PC-3 (cell line): Measurements from ENCODE around the gene EFNA5.
"Not testable (repeated sequence)": the region's sequence is repeated elsewhere in the genome, so short reads cannot be mapped to it uniquely, and the experiment has no call there.

Source experiments
- CTCF ChIP-seq: fragments of 300-600 bp; sonication (generic); conservative IDR thresholded peaks from 2 replicates; pipeline ENCODE4 v1.5.1; 2017; ENCODE audit warnings: antibody characterized with exemption, low read depth, mild to moderate bottlenecking, low read length
- EZH2 ChIP-seq: fragments of 300-600 bp; sonication (generic); IDR thresholded peaks from one replicate; pipeline ENCODE4 v1.6.1; 2017; ENCODE audit warnings: antibody characterized with exemption, mild to moderate bottlenecking, low read length; ENCODE audit not compliant: unreplicated experiment
- EZH2phosphoT487 ChIP-seq: fragments of 300-600 bp; sonication (generic); IDR thresholded peaks from 2 replicates; pipeline ENCODE4 v1.6.1; 2018; ENCODE audit warnings: mild to moderate bottlenecking, antibody characterized with exemption, low read length, borderline replicate concordance

DNA sequence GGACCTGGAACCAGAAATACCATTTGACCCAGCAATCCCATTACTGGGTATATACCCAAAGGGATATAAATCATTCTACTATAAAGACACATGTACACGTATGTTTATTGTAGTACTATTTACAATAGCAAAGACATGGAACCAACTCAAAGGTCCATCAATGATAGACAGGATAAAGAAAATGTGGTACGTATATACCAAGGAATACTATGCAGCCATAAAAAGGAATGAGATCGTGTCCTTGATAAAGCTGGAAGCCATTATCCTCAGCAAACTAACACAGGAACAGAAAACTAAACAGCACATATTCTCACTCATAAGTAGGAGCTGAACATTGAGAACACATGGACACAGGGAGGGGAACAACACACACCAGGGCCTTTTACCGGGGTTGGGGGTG is 218.9 kb downstream of the EFNA5 start:
- not testable (repeated sequence) for TF ChIP-seq CTCF, EZH2, EZH2phosphoT487
